Suprapubic skin (tissue), 3 donors: ENCODE data around the gene ZNF804B.

Experiments
- POLR2A ChIP-seq, 2 donors: fragments of 450-650 bp; IDR thresholded peaks; one replicate each; pipeline ENCODE4 v1.6.1; 2017; ENCODE audit warnings: antibody characterized with exemption in 2 of 2, mild to moderate bottlenecking in 2 of 2, moderate library complexity in 2 of 2
- TF ChIP-seq, protein P1 (sequence below), 2 donors: fragments of 200-600 bp in 1 of 2; fragments of 450-650 bp in 1 of 2; sonication (generic) in 1 of 2; IDR thresholded peaks; one replicate each; pipeline ENCODE4 v1.5.1; 2016 to 2019; ENCODE audit warnings: antibody characterized with exemption in 2 of 2, mild to moderate bottlenecking in 1 of 2, moderate library complexity in 1 of 2

DNA sequence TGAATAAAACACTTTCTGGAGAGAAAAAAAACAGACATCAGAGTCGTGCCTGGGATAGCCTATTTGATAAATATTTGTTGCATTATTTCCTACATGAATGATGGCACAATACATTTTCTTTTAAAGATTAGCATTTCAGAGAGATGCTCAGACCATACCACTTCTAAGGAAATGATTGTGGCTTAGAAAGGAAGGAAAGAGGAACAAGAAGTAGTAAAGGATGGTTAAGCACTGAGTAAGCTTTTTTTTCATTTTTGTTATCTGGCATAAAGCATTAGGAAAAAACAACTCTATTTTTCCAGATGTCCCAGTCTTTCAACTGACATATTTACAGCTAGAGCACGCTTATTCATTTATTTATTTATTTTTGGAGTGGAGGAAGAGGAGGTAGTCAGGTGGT, 294.9 kb downstream of the ZNF804B start:
- TF ChIP-seq POLR2A (IDR thresholded peaks at IDR 0.05): no peak
- TF ChIP-seq, protein P1, sequence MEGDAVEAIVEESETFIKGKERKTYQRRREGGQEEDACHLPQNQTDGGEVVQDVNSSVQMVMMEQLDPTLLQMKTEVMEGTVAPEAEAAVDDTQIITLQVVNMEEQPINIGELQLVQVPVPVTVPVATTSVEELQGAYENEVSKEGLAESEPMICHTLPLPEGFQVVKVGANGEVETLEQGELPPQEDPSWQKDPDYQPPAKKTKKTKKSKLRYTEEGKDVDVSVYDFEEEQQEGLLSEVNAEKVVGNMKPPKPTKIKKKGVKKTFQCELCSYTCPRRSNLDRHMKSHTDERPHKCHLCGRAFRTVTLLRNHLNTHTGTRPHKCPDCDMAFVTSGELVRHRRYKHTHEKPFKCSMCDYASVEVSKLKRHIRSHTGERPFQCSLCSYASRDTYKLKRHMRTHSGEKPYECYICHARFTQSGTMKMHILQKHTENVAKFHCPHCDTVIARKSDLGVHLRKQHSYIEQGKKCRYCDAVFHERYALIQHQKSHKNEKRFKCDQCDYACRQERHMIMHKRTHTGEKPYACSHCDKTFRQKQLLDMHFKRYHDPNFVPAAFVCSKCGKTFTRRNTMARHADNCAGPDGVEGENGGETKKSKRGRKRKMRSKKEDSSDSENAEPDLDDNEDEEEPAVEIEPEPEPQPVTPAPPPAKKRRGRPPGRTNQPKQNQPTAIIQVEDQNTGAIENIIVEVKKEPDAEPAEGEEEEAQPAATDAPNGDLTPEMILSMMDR (IDR thresholded peaks at IDR 0.05): no peak
